Measurements from ENCODE around the gene PLEKHF1.

The PLEKHF1 gene

GRCh38 chr19:29634423-29635130 is 30.7 kb upstream of the PLEKHF1 start:
- no peak for DNase-seq (ENCODE audit: low read depth in 4 of 4, low spot score in 1 of 4)

- no peak for DNase-seq (ENCODE audit: low read depth in 4 of 4, low spot score in 1 of 4)
Observed at GRCh38 chr19:29635963-29636362, 29.3 kb upstream of the PLEKHF1 start.

GRCh38 chr19:29636553-29637360 is 28.5 kb upstream of the PLEKHF1 start:
- no peak for DNase-seq (ENCODE audit: low read depth in 4 of 4, low spot score in 1 of 4)

GRCh38 chr19:29639086-29639485 is 26.2 kb upstream of the PLEKHF1 start:
- no peak for DNase-seq (ENCODE audit: low read depth in 4 of 4, low spot score in 1 of 4)

GRCh38 chr19:29640231-29640630 is 25.0 kb upstream of the PLEKHF1 start:
- DNase-seq (ENCODE audit: low read depth in 4 of 4, low spot score in 1 of 4), result no peak

GRCh38 chr19:29641597-29641996 is 23.7 kb upstream of the PLEKHF1 start:
- DNase-seq (ENCODE audit: low read depth in 4 of 4, low spot score in 1 of 4), result no peak

- DNase-seq (ENCODE audit: low read depth in 4 of 4, low spot score in 1 of 4), result no peak
Observed at GRCh38 chr19:29643361-29643935, 21.8 kb upstream of the PLEKHF1 start.

- no peak for DNase-seq (ENCODE audit: low read depth in 4 of 4, low spot score in 1 of 4)
Observed at GRCh38 chr19:29644210-29644609, 21.1 kb upstream of the PLEKHF1 start.

GRCh38 chr19:29645491-29645867 is 19.8 kb upstream of the PLEKHF1 start:
- no peak for DNase-seq (ENCODE audit: low read depth in 4 of 4, low spot score in 1 of 4)

GRCh38 chr19:29645911-29646310 is 19.4 kb upstream of the PLEKHF1 start:
- DNase-seq (ENCODE audit: low read depth in 4 of 4, low spot score in 1 of 4), result no peak

- no peak for DNase-seq (ENCODE audit: low read depth in 4 of 4, low spot score in 1 of 4)
Observed at GRCh38 chr19:29650772-29651387, 14.4 kb upstream of the PLEKHF1 start.

- DNase-seq (ENCODE audit: low read depth in 4 of 4, low spot score in 1 of 4), result no peak
Observed at GRCh38 chr19:29651622-29652394, 13.5 kb upstream of the PLEKHF1 start.

GRCh38 chr19:29653398-29653797 is 11.9 kb upstream of the PLEKHF1 start:
- no peak for DNase-seq (ENCODE audit: low read depth in 4 of 4, low spot score in 1 of 4)

- DNase-seq (ENCODE audit: low read depth in 4 of 4, low spot score in 1 of 4), result no peak
Observed at GRCh38 chr19:29655648-29656335, 9.5 kb upstream of the PLEKHF1 start.

- DNase-seq (ENCODE audit: low read depth in 4 of 4, low spot score in 1 of 4), result no peak
Observed at GRCh38 chr19:29658221-29658991, 6.9 kb upstream of the PLEKHF1 start.

- DNase-seq (ENCODE audit: low read depth in 4 of 4, low spot score in 1 of 4), result no peak
Observed at GRCh38 chr19:29660835-29661234, 4.4 kb upstream of the PLEKHF1 start.

GRCh38 chr19:29662278-29662603 is 3.0 kb upstream of the PLEKHF1 start:
- no peak for DNase-seq (ENCODE audit: low read depth in 4 of 4, low spot score in 1 of 4)

GRCh38 chr19:29662604-29663404 is 2.5 kb upstream of the PLEKHF1 start:
- DNase-seq (ENCODE audit: low read depth in 4 of 4, low spot score in 1 of 4), result no peak
